Measurements from ENCODE around the gene TTC9B. TPM values are rescaled to one million over a fixed set of nuclear protein-coding genes. Genes with fewer than 3 reads are reported as not detected.

TTC9B gene
- total and polyA plus RNA-seq, 2 donors (not counting 1 experiment from before 2014, with no cell fraction given), result not detected

- H3K4me3 ChIP-seq (ENCODE audit: control extremely low read depth in 1 of 5, extremely low read depth in 1 of 5, insufficient read depth in 1 of 5, low read depth in 2 of 5, low read length in 4 of 5), result no peak overlapping the region
- ATAC-seq (ENCODE audit: low read depth), result no peak
- H3K9me3 Mint-ChIP-seq (ENCODE audit: insufficient read depth), result no peaks in the 10 kb centered on the region
- peaks cover 2% of the 10 kb centered on the region for H3K4me1 Mint-ChIP-seq
- no peaks in the 10 kb centered on the region for H3K4me1 ChIP-seq (ENCODE audit: control insufficient read depth in 2 of 2, insufficient read depth in 2 of 2, low read length in 2 of 2)
- H4K20me1 ChIP-seq (ENCODE audit: control insufficient read depth, insufficient read depth, low read length, poor library complexity, severe bottlenecking), result peaks cover 27% of the 10 kb centered on the region
- H3K27me3 Mint-ChIP-seq, result no peaks in the 10 kb centered on the region
- no peak overlapping the region for H3K27ac Mint-ChIP-seq
- no peaks in the 10 kb centered on the region for H3K79me2 ChIP-seq (ENCODE audit: control insufficient read depth, insufficient read depth, low read length)
- H2AFZ ChIP-seq (ENCODE audit: insufficient read depth, low read depth, low read length, poor library complexity, severe bottlenecking), result no peak overlapping the region
- H3K27me3 ChIP-seq (replicated peaks in 1 of 4; ENCODE audit: control extremely low read depth in 1 of 4, control insufficient read depth in 3 of 4, insufficient read depth in 4 of 4, low read length in 3 of 4), result no peaks in the 10 kb centered on the region
- no peak overlapping the region for H3K4me2 ChIP-seq (replicated peaks; ENCODE audit: low read depth, low read length, poor library complexity, severe bottlenecking)
- DNase-seq, result no peak
- intact Hi-C loops (cut with micrococcal nuclease), result no loop called here
- TF ChIP-seq EZH2 (IDR thresholded peaks at IDR 0.05; ENCODE audit: borderline replicate concordance, insufficient read depth, low read depth, low read length, poor library complexity, severe bottlenecking), result no peak
- no peak for TF ChIP-seq CTCF (IDR thresholded peaks at IDR 0.05)
- H3K27ac ChIP-seq (ENCODE audit: low read length in 2 of 2), result no peak overlapping the region
- CTCF ChIA-PET, result no interaction called here
- 98% methylated on average over 23 of the region's 25 CpGs for WGBS (ENCODE audit: insufficient coverage)
- no peaks in the 10 kb centered on the region for H3K9me3 ChIP-seq (ENCODE audit: control extremely low read depth in 1 of 3, control insufficient read depth in 2 of 3, insufficient read depth in 1 of 3, low read length in 2 of 3)
- H3K36me3 ChIP-seq (replicated peaks in 1 of 2; ENCODE audit: control extremely low read depth in 1 of 2, control insufficient read depth in 1 of 2, extremely low read depth in 1 of 2, insufficient read depth in 2 of 2, low read length in 1 of 2), result peaks cover 0 to 51% of the 10 kb centered on the region in 2 experiments
- POLR2A ChIA-PET, result no interaction called here
- H3K9ac ChIP-seq (ENCODE audit: low read length), result no peak overlapping the region
- no peak overlapping the region for H3K4me3 Mint-ChIP-seq
Measured at GRCh38 chr19:40232949-40233810, 15.0 kb upstream of the TTC9B start.

GRCh38 chr19:40232479-40232878, 14.3 kb upstream of the TTC9B start:
- H3K4me3 Mint-ChIP-seq, result no peak overlapping the region
- CTCF ChIA-PET, result no interaction called here
- intact Hi-C loops (cut with micrococcal nuclease), result no loop called here

More at GRCh38 chr19:40232479-40232878, 14.3 kb upstream of the TTC9B start:
- H3K9ac ChIP-seq (ENCODE audit: low read length), result no peak overlapping the region
- peaks cover 2% of the 10 kb centered on the region for H3K4me1 Mint-ChIP-seq
- no peak for ATAC-seq (ENCODE audit: low read depth)
- no peaks in the 10 kb centered on the region for H3K27me3 ChIP-seq (replicated peaks in 1 of 4; ENCODE audit: control extremely low read depth in 1 of 4, control insufficient read depth in 3 of 4, insufficient read depth in 4 of 4, low read length in 3 of 4)
- TF ChIP-seq CTCF (IDR thresholded peaks at IDR 0.05), result no peak
- TF ChIP-seq EZH2 (IDR thresholded peaks at IDR 0.05; ENCODE audit: borderline replicate concordance, insufficient read depth, low read depth, low read length, poor library complexity, severe bottlenecking), result no peak
- H3K4me1 ChIP-seq (ENCODE audit: control insufficient read depth in 2 of 2, insufficient read depth in 2 of 2, low read length in 2 of 2), result no peaks in the 10 kb centered on the region
- no peaks in the 10 kb centered on the region for H3K9me3 Mint-ChIP-seq (ENCODE audit: insufficient read depth)
- no peak overlapping the region for H3K4me2 ChIP-seq (replicated peaks; ENCODE audit: low read depth, low read length, poor library complexity, severe bottlenecking)
- 100% methylated on average over 2 of the region's 12 CpGs for WGBS (ENCODE audit: insufficient coverage)
- peaks cover 0 to 44% of the 10 kb centered on the region in 2 experiments for H3K36me3 ChIP-seq (replicated peaks in 1 of 2; ENCODE audit: control extremely low read depth in 1 of 2, control insufficient read depth in 1 of 2, extremely low read depth in 1 of 2, insufficient read depth in 2 of 2, low read length in 1 of 2)
- no peak overlapping the region for H3K4me3 ChIP-seq (ENCODE audit: control extremely low read depth in 1 of 5, extremely low read depth in 1 of 5, insufficient read depth in 1 of 5, low read depth in 2 of 5, low read length in 4 of 5)
- no peak overlapping the region for H2AFZ ChIP-seq (ENCODE audit: insufficient read depth, low read depth, low read length, poor library complexity, severe bottlenecking)
- no peak overlapping the region for H3K27ac ChIP-seq (ENCODE audit: low read length in 2 of 2)
- no peaks in the 10 kb centered on the region for H3K27me3 Mint-ChIP-seq
- H3K27ac Mint-ChIP-seq, result no peak overlapping the region
- H3K9me3 ChIP-seq (ENCODE audit: control extremely low read depth in 1 of 3, control insufficient read depth in 2 of 3, insufficient read depth in 1 of 3, low read length in 2 of 3), result no peaks in the 10 kb centered on the region
- H4K20me1 ChIP-seq (ENCODE audit: control insufficient read depth, insufficient read depth, low read length, poor library complexity, severe bottlenecking), result peaks cover 20% of the 10 kb centered on the region
- no peak for DNase-seq
- POLR2A ChIA-PET, result no interaction called here
- H3K79me2 ChIP-seq (ENCODE audit: control insufficient read depth, insufficient read depth, low read length), result no peaks in the 10 kb centered on the region
